A549 (cell line): Measurements from ENCODE around the gene SENP7. TPM values are rescaled to one million over a fixed set of nuclear protein-coding genes. Genes with fewer than 3 reads are reported as not detected.

ENCODE experiments used
- ATAC-seq, 2 experiments: fragments of 200-7000 bp in 1 of 2; fragments of >200 bp in 1 of 2; cut with Nextera tagmentation in 1 of 2; cut with Tn5 transposase in 1 of 2; 3 replicates each; pipeline versions ENCODE4 v1.8.0 to v1.9.1; 2018 to 2020; ENCODE audit warnings: mild to moderate bottlenecking in 1 of 2, moderate library complexity in 1 of 2
- CTCF ChIA-PET: fragments of 300-600 bp; sonication (Branson Sonifier 250); formaldehyde crosslinking; extraction: SDS; loops from one replicate; lab custom pipeline; 2021; ENCODE audit warnings: antibody characterized with exemption, inconsistent platforms; lab: Yijun Ruan, JAX
- POLR2A ChIA-PET: fragments of 350-600 bp; formaldehyde crosslinking; extraction: SDS; loops from one replicate; lab custom pipeline; 2021; ENCODE audit warnings: antibody characterized with exemption, inconsistent platforms; lab: Yijun Ruan, JAX
- DNase-seq, 2 experiments: peaks; one replicate each; pipeline versions ENCODE4 v3.0.0 to v3.0.0-alpha.2; 2011 to 2016; ENCODE audit warnings: low read depth in 1 of 2, low spot score in 1 of 2
- FAIRE-seq: peaks from 2 replicates; lab custom pipeline; 2011; peaks lifted over from hg19 to GRCh38; lab: Jason Lieb, UNC
- H3K27ac ChIP-seq, 2 experiments: fragments of >200 bp; sonication (Bioruptor Twin); formaldehyde crosslinking; 3 replicates each; pipeline ENCODE4 v1.5.1; 2016 to 2017
- H3K4me1 ChIP-seq: fragments of >200 bp; sonication (Bioruptor Twin); formaldehyde crosslinking; 3 replicates; pipeline ENCODE4 v1.6.1; 2016
- H3K4me2 ChIP-seq: fragments of >200 bp; sonication (Bioruptor Twin); formaldehyde crosslinking; 3 replicates; pipeline ENCODE4 v1.6.1; 2016
- H3K4me3 ChIP-seq: fragments of >200 bp; sonication (Bioruptor Twin); formaldehyde crosslinking; 3 replicates; pipeline ENCODE4 v1.5.1; 2016
- H3K9me3 ChIP-seq: fragments of >200 bp; sonication (Bioruptor Twin); formaldehyde crosslinking; 3 replicates; pipeline ENCODE4 v1.6.1; 2016
- CBX8 ChIP-seq: fragments of 200-600 bp; sonication (generic); IDR thresholded peaks from 2 replicates; pipeline ENCODE4 v1.6.1; 2016
- CHD2 ChIP-seq: fragments of 150-350 bp; IDR thresholded peaks from 2 replicates; pipeline ENCODE4 v1.6.1; 2014; ENCODE audit warnings: low read length; ENCODE audit not compliant: partially characterized antibody
- CHD4 ChIP-seq: fragments of 200-600 bp; sonication (generic); IDR thresholded peaks from 2 replicates; pipeline ENCODE4 v1.6.1; 2016; ENCODE audit warnings: antibody characterized with exemption, mild to moderate bottlenecking, borderline replicate concordance
- EHMT2 ChIP-seq: fragments of 200-600 bp; sonication (generic); IDR thresholded peaks from 2 replicates; pipeline ENCODE4 v1.6.1; 2016; ENCODE audit warnings: antibody characterized with exemption, low read depth, mild to moderate bottlenecking, moderate library complexity
- FOSB ChIP-seq: fragments of 250-450 bp; sonication (Bioruptor Pico); IDR thresholded peaks from 2 replicates; pipeline ENCODE4 v1.5.0; 2020; ENCODE audit warnings: mild to moderate bottlenecking, moderate library complexity
- FOXS1 ChIP-seq: fragments of 250-450 bp; sonication (Bioruptor Pico); IDR thresholded peaks from 2 replicates; pipeline ENCODE4 v1.5.0; 2020; ENCODE audit warnings: mild to moderate bottlenecking, moderate library complexity
- HDAC2 ChIP-seq: fragments of 200-600 bp; sonication (generic); IDR thresholded peaks from 2 replicates; pipeline ENCODE4 v1.6.1; 2016
- JUN ChIP-seq, 2 experiments: fragments of >200 bp; sonication (Bioruptor Twin); formaldehyde crosslinking; IDR thresholded peaks; 2 replicates in 1 of 2; 3 replicates in 1 of 2; pipeline ENCODE4 v1.6.1; 2016 to 2017
- MAFK ChIP-seq: fragments of 450-650 bp; IDR thresholded peaks from 2 replicates; pipeline ENCODE4 v1.6.1; 2014; ENCODE audit not compliant: partially characterized antibody
- MYC ChIP-seq: IDR thresholded peaks from 2 replicates; pipeline ENCODE4 v1.6.1; 2012; ENCODE audit warnings: mild to moderate bottlenecking, inconsistent platforms, low read length, improper control_type of control experiment, borderline replicate concordance
- NFE2L2 ChIP-seq: fragments of 150-350 bp; conservative IDR thresholded peaks from 2 replicates; pipeline ENCODE4 v1.6.1; 2014; ENCODE audit warnings: low read length
- POLR2A ChIP-seq: IDR thresholded peaks from 2 replicates; pipeline ENCODE4 v1.6.1; 2012; ENCODE audit warnings: mild to moderate bottlenecking, low read length
- RNF2 ChIP-seq: fragments of 200-600 bp; sonication (generic); IDR thresholded peaks from 2 replicates; pipeline ENCODE4 v1.6.1; 2016; ENCODE audit warnings: low read depth, mild to moderate bottlenecking, antibody characterized with exemption, moderate library complexity, borderline replicate concordance
- SMC3 ChIP-seq: fragments of >200 bp; sonication (Bioruptor Twin); formaldehyde crosslinking; IDR thresholded peaks from 3 replicates; pipeline ENCODE4 v1.6.1; 2018; ENCODE audit warnings: inconsistent platforms
- TP53 ChIP-seq: fragments of 250-450 bp; sonication (Bioruptor Pico); IDR thresholded peaks from 2 replicates; pipeline ENCODE4 v1.5.0; 2021; ENCODE audit warnings: mild to moderate bottlenecking, moderate library complexity
- ZC3H11A ChIP-seq: fragments of 450-650 bp; IDR thresholded peaks from 2 replicates; pipeline ENCODE4 v1.6.1; 2014; ENCODE audit warnings: antibody characterized with exemption, mild to moderate bottlenecking
- ZFP36 ChIP-seq: fragments of 450-650 bp; IDR thresholded peaks from 2 replicates; pipeline ENCODE4 v1.6.1; 2014; ENCODE audit warnings: borderline replicate concordance; ENCODE audit not compliant: partially characterized antibody
- ZNF302 ChIP-seq: fragments of 250-450 bp; sonication (Bioruptor Pico); IDR thresholded peaks from 2 replicates; pipeline ENCODE4 v1.9.0; 2021; ENCODE audit warnings: inconsistent platforms, mild to moderate bottlenecking, moderate library complexity
- WGBS: methylation state at CpG from one replicate; pipeline ENCODE4 v1.1.6; 2017; ENCODE audit errors: missing lambda C conversion rate; 5-methylcytosine and 5-hydroxymethylcytosine counted together
- polyA plus RNA-seq, 4 experiments: library from polyadenylated mRNA; depleted of rRNA in 3 of 4; stranded (reverse); fragments of >200 nt; fragmentation: RNase III in 1 of 4; extraction: RNeasy Plus Mini Kit Qiagen cat#74134 plus additional on column Dnase treatment in 1 of 4; gene quantifications; 2 replicates in 3 of 4; 3 replicates in 1 of 4; pipeline ENCODE4 v1.2.3, GENCODE V29; 2011 to 2017
- TF ChIP-seq, protein P1 (sequence below): fragments of 450-650 bp; IDR thresholded peaks from 2 replicates; pipeline ENCODE4 v1.6.1; 2014; ENCODE audit warnings: antibody characterized with exemption
- TF ChIP-seq, protein P2 (sequence below): fragments of 250-450 bp; sonication (Bioruptor Pico); IDR thresholded peaks from 2 replicates; pipeline ENCODE4 v1.5.0; 2020; ENCODE audit warnings: low read depth, mild to moderate bottlenecking, moderate library complexity
- TF ChIP-seq, protein P3 (sequence below): fragments of 200-600 bp; sonication (generic); IDR thresholded peaks from 2 replicates; pipeline ENCODE4 v1.6.1; 2016; ENCODE audit warnings: antibody characterized with exemption, mild to moderate bottlenecking, moderate library complexity
- TF ChIP-seq, protein P4 (sequence below): IDR thresholded peaks from 2 replicates; pipeline ENCODE4 v1.6.1; 2012
- TF ChIP-seq, protein P5 (sequence below): fragments of >200 bp; sonication (Bioruptor Twin); formaldehyde crosslinking; IDR thresholded peaks from 3 replicates; pipeline ENCODE4 v1.6.1; 2016

Gene SENP7
- polyA plus RNA-seq, 2 of the 4 experiments (the other 2 are of a cell fraction) = 3.1 to 10.3 TPM

DNA sequence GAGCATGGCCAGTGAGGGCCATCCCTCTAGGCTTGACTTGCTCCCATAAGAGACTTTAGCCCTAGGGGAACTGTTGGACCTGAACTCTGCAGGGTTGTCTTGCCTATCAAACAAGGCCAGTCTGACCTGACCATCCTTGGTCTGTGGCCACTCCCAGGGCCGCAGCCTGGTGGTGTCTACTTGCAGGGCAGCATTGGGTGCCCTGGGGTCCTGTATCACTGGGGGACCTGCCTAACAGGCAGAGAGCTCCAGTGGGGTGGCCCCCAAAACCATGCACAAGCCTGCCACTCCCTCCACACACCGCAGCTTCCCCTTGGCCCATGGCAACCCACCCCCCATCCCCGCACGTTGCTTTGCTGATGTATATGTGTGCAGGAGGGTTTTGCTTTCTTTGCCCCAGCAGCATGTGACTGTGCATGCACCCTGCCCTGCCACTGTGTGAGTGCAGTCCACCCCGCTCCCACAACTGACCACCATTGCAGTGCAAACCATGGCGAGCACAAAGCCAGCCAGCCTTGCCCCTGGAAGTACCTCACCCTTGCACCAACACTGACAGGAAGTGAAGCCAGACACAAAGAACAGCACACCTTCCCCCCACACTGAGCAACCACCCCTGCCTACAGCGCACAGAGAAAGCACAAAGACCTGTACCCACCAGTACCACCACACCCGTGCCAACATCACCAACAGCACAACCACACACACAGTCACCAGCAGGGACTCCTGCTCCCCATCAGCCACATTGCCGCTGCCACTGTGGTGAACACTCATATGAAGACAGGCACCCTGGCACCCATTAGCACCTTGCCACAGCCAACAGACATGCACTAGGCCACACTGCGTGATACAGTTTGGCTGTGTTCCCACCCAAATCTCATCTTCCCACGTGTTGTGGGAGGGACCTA, 88.8 kb downstream of the SENP7 start:
- CTCF ChIA-PET = no interaction called here
- FAIRE-seq = no peak
- H3K9me3 ChIP-seq = no peaks in the 10 kb centered on the region

DNA sequence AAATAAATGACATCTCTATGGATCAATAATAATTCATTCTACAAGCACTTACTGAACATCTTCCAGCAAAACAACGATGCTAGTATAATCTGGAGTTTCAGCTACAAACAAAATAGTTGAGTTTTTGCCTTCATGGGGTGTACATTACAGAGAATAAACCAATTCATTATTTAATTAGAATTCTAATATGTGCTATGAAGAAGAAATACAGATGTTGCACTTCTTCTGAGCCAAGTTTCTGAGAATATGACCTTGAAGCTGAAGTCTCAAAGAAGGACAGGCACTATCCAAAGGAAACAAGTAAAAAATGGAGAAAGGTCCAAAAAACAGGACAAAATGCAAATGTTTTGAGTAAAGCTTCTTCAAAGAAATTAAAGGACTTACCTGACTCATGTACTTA, 94.2 kb downstream of the SENP7 start:
- Histone ChIP-seq H3K27ac (no peak overlapping the region), H3K4me3 (no peak overlapping the region), H3K4me2 (no peak overlapping the region), H3K9me3 (no peaks in the 10 kb centered on the region), H3K4me1 (no peaks in the 10 kb centered on the region)
- CTCF ChIA-PET = no interaction called here
- 86% methylated on average over 1 of the region's 1 CpG for WGBS
- TF ChIP-seq FOXS1 (no peak), MYC (no peak), CBX8 (no peak), ZC3H11A (no peak), TP53 (CRISPR knock-in tag) (no peak), HDAC2 (no peak), MAFK (no peak), ZNF302 (CRISPR knock-in tag) (no peak)
- TF ChIP-seq, protein P1, sequence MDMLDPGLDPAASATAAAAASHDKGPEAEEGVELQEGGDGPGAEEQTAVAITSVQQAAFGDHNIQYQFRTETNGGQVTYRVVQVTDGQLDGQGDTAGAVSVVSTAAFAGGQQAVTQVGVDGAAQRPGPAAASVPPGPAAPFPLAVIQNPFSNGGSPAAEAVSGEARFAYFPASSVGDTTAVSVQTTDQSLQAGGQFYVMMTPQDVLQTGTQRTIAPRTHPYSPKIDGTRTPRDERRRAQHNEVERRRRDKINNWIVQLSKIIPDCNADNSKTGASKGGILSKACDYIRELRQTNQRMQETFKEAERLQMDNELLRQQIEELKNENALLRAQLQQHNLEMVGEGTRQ = no peak
- TF ChIP-seq, protein P2, sequence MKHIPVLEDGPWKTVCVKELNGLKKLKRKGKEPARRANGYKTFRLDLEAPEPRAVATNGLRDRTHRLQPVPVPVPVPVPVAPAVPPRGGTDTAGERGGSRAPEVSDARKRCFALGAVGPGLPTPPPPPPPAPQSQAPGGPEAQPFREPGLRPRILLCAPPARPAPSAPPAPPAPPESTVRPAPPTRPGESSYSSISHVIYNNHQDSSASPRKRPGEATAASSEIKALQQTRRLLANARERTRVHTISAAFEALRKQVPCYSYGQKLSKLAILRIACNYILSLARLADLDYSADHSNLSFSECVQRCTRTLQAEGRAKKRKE (CRISPR knock-in tag) = no peak
- TF ChIP-seq, protein P3, sequence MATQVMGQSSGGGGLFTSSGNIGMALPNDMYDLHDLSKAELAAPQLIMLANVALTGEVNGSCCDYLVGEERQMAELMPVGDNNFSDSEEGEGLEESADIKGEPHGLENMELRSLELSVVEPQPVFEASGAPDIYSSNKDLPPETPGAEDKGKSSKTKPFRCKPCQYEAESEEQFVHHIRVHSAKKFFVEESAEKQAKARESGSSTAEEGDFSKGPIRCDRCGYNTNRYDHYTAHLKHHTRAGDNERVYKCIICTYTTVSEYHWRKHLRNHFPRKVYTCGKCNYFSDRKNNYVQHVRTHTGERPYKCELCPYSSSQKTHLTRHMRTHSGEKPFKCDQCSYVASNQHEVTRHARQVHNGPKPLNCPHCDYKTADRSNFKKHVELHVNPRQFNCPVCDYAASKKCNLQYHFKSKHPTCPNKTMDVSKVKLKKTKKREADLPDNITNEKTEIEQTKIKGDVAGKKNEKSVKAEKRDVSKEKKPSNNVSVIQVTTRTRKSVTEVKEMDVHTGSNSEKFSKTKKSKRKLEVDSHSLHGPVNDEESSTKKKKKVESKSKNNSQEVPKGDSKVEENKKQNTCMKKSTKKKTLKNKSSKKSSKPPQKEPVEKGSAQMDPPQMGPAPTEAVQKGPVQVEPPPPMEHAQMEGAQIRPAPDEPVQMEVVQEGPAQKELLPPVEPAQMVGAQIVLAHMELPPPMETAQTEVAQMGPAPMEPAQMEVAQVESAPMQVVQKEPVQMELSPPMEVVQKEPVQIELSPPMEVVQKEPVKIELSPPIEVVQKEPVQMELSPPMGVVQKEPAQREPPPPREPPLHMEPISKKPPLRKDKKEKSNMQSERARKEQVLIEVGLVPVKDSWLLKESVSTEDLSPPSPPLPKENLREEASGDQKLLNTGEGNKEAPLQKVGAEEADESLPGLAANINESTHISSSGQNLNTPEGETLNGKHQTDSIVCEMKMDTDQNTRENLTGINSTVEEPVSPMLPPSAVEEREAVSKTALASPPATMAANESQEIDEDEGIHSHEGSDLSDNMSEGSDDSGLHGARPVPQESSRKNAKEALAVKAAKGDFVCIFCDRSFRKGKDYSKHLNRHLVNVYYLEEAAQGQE = no peak
- TF ChIP-seq, protein P4, sequence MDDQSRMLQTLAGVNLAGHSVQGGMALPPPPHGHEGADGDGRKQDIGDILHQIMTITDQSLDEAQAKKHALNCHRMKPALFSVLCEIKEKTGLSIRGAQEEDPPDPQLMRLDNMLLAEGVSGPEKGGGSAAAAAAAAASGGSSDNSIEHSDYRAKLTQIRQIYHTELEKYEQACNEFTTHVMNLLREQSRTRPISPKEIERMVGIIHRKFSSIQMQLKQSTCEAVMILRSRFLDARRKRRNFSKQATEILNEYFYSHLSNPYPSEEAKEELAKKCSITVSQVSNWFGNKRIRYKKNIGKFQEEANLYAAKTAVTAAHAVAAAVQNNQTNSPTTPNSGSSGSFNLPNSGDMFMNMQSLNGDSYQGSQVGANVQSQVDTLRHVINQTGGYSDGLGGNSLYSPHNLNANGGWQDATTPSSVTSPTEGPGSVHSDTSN = no peak
- ATAC-seq (no peak), DNase-seq (no peak), FAIRE-seq (no peak)
- POLR2A ChIA-PET = no interaction called here

More for the DNA sequence above, 88.8 kb downstream of the SENP7 start:
- POLR2A ChIA-PET = no interaction called here
- TF ChIP-seq FOXS1 (no peak), SMC3 (no peak), JUN (IDR thresholded peaks at IDR 0.05) (no peak), RNF2 (no peak), POLR2A (no peak), ZNF302 (CRISPR knock-in tag) (no peak)
- TF ChIP-seq, all 56 proteins: peak for 0
- Histone ChIP-seq H3K27ac (no peak overlapping the region), H3K4me1 (no peaks in the 10 kb centered on the region), H3K4me2 (no peak overlapping the region), H3K4me3 (no peak overlapping the region)
- WGBS = 80% methylated on average over 9 of the region's 11 CpGs
- ATAC-seq = no peak
- DNase-seq = no peak

DNA sequence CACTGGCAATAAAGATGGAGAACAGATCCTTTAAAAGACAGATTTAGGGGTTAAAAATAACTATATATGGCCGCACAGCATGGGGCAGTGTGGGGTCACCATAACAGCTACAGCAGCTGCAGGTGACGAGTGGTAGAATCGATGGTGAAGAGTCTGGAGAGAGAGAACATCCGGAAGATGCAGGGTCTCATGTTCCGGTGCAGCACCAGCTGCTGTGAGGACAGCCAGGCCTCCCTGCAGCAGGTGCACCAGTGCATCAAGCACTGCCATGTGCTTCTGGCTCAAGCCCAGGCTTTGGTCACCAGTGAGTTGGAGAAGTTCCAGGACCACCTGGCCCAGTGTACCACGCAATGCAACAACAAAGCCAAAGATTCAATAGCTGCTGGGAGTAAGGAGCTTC, 98.9 kb downstream of the SENP7 start:
- CTCF ChIA-PET = no interaction called here
- DNase-seq (no peak), FAIRE-seq (no peak), ATAC-seq (no peak)
- H3K4me1 ChIP-seq = no peaks in the 10 kb centered on the region
- H3K9me3 ChIP-seq = no peaks in the 10 kb centered on the region
- 81% methylated on average over 6 of the region's 6 CpGs for WGBS
- POLR2A ChIA-PET = no interaction called here
- TF ChIP-seq NFE2L2 = no peak
- no peak for TF ChIP-seq FOXS1
- no peak for TF ChIP-seq EHMT2
- no peak for TF ChIP-seq CHD2
- no peak for TF ChIP-seq CHD4
- TF ChIP-seq, protein P5, sequence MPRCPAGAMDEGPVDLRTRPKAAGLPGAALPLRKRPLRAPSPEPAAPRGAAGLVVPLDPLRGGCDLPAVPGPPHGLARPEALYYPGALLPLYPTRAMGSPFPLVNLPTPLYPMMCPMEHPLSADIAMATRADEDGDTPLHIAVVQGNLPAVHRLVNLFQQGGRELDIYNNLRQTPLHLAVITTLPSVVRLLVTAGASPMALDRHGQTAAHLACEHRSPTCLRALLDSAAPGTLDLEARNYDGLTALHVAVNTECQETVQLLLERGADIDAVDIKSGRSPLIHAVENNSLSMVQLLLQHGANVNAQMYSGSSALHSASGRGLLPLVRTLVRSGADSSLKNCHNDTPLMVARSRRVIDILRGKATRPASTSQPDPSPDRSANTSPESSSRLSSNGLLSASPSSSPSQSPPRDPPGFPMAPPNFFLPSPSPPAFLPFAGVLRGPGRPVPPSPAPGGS = no peak
- no peak for TF ChIP-seq FOSB (CRISPR knock-in tag)
- TF ChIP-seq, protein P2 (CRISPR knock-in tag) = no peak
- TF ChIP-seq ZFP36 = no peak
- no peak overlapping the region for H3K4me2 ChIP-seq
- H3K27ac ChIP-seq = no peak overlapping the region
- H3K4me3 ChIP-seq = no peak overlapping the region
